HepG2 (cell line): ENCODE data around the gene BCL6B.

Experiments
- ATAD3A ChIP-seq: sonication (generic); formaldehyde crosslinking; IDR thresholded peaks from 2 replicates; pipeline ENCODE4 v1.4.0; 2020; ENCODE audit warnings: missing genetic modification reagents
- DPF2 ChIP-seq: sonication (generic); formaldehyde crosslinking; IDR thresholded peaks from 2 replicates; pipeline ENCODE4 v1.4.0; 2020; ENCODE audit warnings: mild to moderate bottlenecking, low read depth, missing genetic modification reagents, borderline replicate concordance
- MED1 ChIP-seq: sonication (generic); formaldehyde crosslinking; IDR thresholded peaks from 2 replicates; pipeline ENCODE4 v1.4.0; 2020; ENCODE audit warnings: missing genetic modification reagents
- SPEN ChIP-seq: sonication (generic); formaldehyde crosslinking; IDR thresholded peaks from 2 replicates; pipeline ENCODE4 v1.5.1; 2020; ENCODE audit warnings: low read depth, mild to moderate bottlenecking, missing genetic modification reagents

DNA sequence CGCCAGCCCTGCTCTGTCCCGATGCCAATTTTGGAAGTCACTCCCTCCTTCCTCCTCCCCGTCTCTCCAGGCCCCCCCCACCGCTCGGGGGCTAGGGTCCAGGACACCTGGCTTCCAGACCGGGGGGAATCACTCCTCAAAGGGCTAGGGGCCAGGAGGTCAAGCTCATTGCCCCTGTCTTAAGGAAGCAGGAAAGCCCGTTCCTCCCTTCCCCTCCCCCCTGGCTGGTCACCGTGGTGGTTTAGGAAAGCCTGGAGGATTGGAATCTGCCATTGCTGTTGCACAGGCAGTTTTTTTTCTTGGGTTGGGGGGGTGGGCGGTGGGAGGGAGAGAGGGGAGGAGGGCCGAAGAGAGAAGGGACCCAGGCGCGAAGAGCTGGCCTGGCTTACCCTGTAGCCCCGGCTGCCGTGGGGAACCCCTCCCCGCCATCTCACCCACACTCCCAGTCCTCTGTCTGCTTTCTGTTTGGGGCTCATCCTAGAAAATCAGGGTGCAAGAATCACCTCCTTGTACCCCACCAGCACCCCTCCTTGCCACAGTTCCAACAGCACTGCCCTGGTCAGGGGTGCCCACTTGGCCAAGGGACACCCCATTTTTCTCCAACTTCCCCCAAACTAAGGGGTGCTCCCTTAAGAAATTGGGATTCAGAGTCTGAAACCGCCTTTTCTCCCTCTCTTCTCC, 2.9 kb upstream of the BCL6B start:
- no peak for TF ChIP-seq ATAD3A (CRISPR knock-in tag)
- no peak for TF ChIP-seq SPEN (CRISPR knock-in tag)
- no peak for TF ChIP-seq MED1 (CRISPR knock-in tag)
- TF ChIP-seq DPF2 (CRISPR knock-in tag), result no peak
